Activated naive CD4-positive, alpha-beta T cell treated with anti-CD3 and anti-CD28 coated beads, Interleukin-2, amount 10 ng/mL, durations not matched to agents 7 days and 5 days (primary cell): ENCODE data around the gene RARB.

Experiments
- CTCF ChIA-PET: fragments of 350-600 bp; sonication (Branson Sonifier 250); formaldehyde crosslinking; loops from one replicate; lab custom pipeline; 2021; ENCODE audit warnings: antibody characterized with exemption; lab: Charles Lee
- DNase-seq: peaks from one replicate; pipeline ENCODE4 v3.0.0-alpha.2; 2020
- H3K27ac Mint-ChIP-seq: one replicate; pipeline ENCODE4 v1.8.0; 2021; ENCODE audit warnings: mild to moderate bottlenecking, moderate library complexity, mixed read lengths
- H3K27me3 Mint-ChIP-seq: one replicate; pipeline ENCODE4 v1.8.0; 2021; ENCODE audit warnings: mild to moderate bottlenecking, mixed read lengths
- H3K36me3 Mint-ChIP-seq: one replicate; pipeline ENCODE4 v1.8.0; 2021; ENCODE audit warnings: mixed read lengths
- H3K4me1 Mint-ChIP-seq: one replicate; pipeline ENCODE4 v1.8.0; 2021; ENCODE audit warnings: mixed read lengths
- H3K4me3 Mint-ChIP-seq: one replicate; pipeline ENCODE4 v1.8.0; 2021; ENCODE audit warnings: mild to moderate bottlenecking, moderate library complexity, mixed read lengths
- H3K9me3 Mint-ChIP-seq: one replicate; pipeline ENCODE4 v1.8.0; 2021; ENCODE audit warnings: mixed read lengths

RARB gene

DNA sequence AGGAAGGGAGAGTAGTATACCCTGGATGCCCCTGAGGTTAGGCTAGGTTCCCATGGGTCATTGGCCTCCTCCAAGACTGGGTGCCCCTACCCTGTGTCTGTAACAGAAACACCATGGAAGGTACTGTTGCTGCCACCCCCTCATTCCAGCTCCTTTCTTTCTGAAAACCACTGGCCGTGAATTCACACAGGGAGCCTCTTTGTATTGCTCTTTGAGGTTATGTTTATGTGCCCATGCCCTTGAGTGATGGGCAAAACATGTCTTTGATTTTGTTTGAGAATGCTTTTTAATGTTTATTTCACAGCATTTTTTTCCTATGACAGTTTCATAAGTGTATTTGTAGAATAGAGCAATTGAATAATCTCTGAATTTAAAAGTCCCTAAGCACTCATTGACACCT lies 79.7 kb downstream of the RARB start:
- Mint-ChIP-seq H3K27me3 (no peaks in the 10 kb centered on the region), H3K36me3 (no peaks in the 10 kb centered on the region), H3K27ac (no peak overlapping the region), H3K4me3 (no peak overlapping the region), H3K9me3 (no peaks in the 10 kb centered on the region), H3K4me1 (no peaks in the 10 kb centered on the region)
- CTCF ChIA-PET, result no interaction called here
- no peak for DNase-seq

DNA sequence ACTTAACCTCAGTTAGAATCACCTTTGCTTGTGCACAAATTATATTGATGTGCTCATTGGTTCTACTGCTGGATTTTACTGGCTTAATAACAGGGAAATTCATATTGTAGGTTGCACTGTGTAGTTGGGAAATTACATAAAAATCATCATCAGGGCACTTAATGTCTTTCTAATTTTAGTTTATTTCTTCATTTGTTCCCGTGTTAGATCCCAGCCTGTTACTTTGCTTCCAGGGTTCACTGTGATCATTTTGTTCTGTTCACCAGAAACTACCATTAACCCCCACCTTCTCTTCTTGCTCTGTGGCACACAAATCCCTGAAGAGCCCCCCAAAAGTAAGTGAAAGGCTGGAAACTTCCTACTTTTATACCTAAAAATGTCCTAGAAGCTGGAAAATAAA lies 80.4 kb downstream of the RARB start:
- no peaks in the 10 kb centered on the region for H3K4me1 Mint-ChIP-seq
- no peaks in the 10 kb centered on the region for H3K36me3 Mint-ChIP-seq
- DNase-seq, result no peak
- H3K4me3 Mint-ChIP-seq, result no peak overlapping the region
- no peaks in the 10 kb centered on the region for H3K9me3 Mint-ChIP-seq
- H3K27me3 Mint-ChIP-seq, result no peaks in the 10 kb centered on the region
- H3K27ac Mint-ChIP-seq, result no peak overlapping the region
- CTCF ChIA-PET, result no interaction called here

DNA sequence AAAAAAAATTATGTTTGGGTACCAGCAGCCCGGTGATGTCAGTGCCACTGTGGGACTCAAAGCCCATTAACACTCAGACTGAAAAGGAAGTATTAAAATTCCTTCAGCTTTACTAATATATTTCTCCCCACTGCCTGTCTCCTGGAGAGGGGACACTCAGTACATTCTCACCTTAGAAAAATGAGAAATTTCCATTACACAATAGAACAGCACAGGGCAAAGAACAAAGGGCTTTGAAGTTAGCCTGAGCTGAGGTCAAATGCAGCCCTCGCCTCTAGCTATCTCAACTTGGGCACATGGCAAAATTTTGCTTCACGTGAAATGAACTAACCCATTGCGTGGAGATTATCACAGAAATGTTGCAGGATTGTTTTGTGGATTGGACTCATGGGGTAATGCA lies 80.8 kb downstream of the RARB start:
- Mint-ChIP-seq H3K36me3 (no peaks in the 10 kb centered on the region), H3K9me3 (no peaks in the 10 kb centered on the region), H3K4me1 (no peaks in the 10 kb centered on the region), H3K27me3 (no peaks in the 10 kb centered on the region), H3K27ac (no peak overlapping the region), H3K4me3 (no peak overlapping the region)
- CTCF ChIA-PET, result no interaction called here
- DNase-seq, result no peak

DNA sequence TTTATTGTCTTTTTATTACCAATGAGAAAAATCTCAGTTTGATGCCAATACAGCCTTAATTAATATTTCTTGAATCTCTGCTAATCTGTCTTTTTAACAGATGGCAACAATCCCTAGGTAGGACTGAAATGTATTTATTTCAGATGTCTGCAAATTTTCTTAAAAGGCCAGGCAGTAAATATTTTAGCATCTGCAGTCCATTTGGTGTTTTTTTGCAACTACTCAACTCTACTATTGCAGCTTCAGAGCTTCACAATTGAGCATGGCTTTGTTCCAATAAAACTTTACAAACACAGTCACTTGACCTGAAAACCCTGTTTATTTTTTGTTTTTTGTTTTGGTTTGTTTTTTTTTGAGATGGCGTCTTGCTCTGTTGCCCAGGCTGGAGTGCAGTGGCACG lies 82.7 kb downstream of the RARB start:
- Mint-ChIP-seq H3K27me3 (no peaks in the 10 kb centered on the region), H3K9me3 (no peaks in the 10 kb centered on the region), H3K36me3 (no peaks in the 10 kb centered on the region), H3K4me3 (no peak overlapping the region), H3K4me1 (no peaks in the 10 kb centered on the region), H3K27ac (no peak overlapping the region)
- CTCF ChIA-PET, result no interaction called here
- DNase-seq, result no peak

DNA sequence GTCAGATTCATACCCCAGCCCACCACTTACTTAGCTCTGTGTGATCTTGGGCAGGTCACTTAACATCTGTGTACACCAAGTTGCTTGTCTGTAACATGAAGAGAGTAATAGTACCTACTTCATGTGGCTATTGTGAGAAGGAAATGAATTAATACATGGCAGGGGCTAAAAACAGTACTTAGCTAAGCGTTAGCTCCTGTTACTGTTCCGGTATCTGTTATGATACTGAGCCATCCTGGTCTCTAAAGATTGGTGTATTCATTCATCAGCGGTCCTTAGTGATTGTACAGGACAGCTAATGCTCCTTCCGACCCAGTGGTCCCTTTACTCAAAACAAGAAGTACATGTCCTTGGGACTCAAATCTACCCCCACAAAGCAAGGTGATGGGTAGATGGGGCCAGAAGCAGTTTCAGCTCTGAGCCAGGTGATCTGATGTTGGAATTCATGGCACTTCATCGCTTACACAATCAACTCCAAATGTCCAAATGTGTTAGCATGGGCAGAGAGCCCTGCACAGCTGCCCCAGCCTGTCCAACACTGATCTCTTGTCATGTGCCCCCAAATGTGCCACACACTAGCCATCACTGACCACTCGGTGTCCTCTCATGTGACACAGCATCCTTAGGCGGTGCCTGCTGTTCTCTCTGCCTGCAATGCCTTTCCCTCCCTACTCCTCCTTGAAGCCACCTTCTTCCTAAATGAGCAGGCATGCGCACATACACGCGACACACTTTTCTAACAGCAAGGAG lies 84.1 kb downstream of the RARB start:
- no peaks in the 10 kb centered on the region for H3K4me1 Mint-ChIP-seq
- H3K27ac Mint-ChIP-seq, result no peak overlapping the region
- no peak overlapping the region for H3K4me3 Mint-ChIP-seq
- CTCF ChIA-PET, result no interaction called here
- no peak for DNase-seq
- no peaks in the 10 kb centered on the region for H3K9me3 Mint-ChIP-seq
- no peaks in the 10 kb centered on the region for H3K27me3 Mint-ChIP-seq
- no peaks in the 10 kb centered on the region for H3K36me3 Mint-ChIP-seq

DNA sequence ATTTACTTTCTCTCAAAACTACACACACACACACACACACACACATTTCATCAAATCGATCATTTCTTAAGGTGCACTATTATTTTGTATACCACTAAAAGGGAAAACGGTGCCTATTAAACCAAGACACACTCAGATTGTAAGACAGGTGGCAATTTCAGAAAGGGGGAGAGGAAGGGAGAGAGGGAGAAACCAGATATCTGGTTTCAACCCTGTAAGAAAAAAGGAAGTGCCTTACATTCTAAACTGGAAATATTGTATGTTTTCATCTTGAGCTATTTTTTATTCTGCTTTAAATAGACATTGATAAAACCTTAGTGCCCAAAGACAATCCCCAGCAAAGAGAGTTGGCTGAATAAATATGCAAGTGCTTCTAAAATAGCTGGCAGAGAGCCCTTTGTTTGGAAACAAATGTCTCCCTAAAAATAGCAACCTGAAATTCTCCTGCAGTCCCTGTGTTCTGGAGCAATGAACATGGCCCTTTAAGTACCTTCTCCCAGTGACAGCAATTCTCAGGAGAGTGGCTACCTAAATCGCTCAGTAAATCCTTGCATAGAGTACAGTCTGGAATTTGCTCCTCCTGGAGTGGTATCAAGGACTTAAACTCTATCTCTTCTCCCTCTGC lies 85.7 kb downstream of the RARB start:
- Mint-ChIP-seq H3K4me3 (no peak overlapping the region), H3K36me3 (no peaks in the 10 kb centered on the region), H3K9me3 (no peaks in the 10 kb centered on the region), H3K27me3 (no peaks in the 10 kb centered on the region), H3K4me1 (no peaks in the 10 kb centered on the region), H3K27ac (no peak overlapping the region)
- CTCF ChIA-PET, result no interaction called here
- no peak for DNase-seq

DNA sequence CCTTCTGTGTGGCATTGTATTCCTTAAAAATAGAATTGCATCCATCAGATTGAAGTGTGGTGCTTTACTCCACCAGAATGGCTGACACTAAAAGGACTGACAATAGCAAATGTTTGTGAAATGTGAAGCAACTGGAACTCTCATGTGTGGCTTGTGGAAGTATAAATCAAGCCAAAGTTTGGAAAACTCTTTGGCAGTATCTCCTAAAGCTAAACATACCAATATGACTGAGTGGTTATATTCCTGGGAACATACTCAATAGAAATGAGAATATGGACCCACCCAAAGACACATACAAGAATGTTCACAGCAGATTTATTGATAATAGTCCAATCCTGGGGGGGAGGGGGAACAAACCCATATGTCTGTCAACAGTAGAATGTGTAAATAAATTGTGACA lies 87.1 kb downstream of the RARB start:
- CTCF ChIA-PET, result no interaction called here
- H3K9me3 Mint-ChIP-seq, result no peaks in the 10 kb centered on the region
- no peaks in the 10 kb centered on the region for H3K4me1 Mint-ChIP-seq
- no peaks in the 10 kb centered on the region for H3K36me3 Mint-ChIP-seq
- no peak overlapping the region for H3K4me3 Mint-ChIP-seq
- H3K27me3 Mint-ChIP-seq, result no peaks in the 10 kb centered on the region
- DNase-seq, result no peak
- no peak overlapping the region for H3K27ac Mint-ChIP-seq

DNA sequence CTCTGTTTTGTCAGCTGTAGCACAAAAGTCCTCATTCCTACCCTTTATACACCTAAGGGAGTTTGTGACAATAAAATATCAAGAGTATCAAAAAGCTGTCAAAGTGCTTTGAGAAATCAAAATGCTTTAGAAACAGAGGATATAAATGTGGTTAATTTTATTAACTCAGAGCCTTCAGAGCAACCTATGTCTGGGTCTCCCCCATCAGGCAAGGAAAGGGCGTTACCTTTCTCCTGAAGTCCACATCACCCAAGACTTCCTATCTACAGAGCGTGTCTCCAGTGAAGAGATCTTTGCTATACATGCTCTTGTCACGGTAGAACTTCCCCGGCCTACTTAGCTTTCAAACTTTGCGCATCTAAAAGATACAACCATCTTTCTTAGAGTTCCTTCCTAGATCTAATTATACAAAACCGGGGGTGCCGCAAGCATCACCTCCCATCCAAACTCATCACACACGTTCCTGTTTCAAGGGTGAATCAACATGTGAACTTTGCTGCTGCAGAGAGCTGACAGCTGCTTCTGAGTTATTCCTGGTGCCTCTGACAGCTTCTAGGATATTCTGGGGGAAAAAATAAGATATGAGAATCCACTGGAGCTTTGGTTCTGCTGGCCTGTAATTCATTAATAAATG lies 93.0 kb downstream of the RARB start:
- Mint-ChIP-seq H3K4me1 (no peaks in the 10 kb centered on the region), H3K4me3 (no peak overlapping the region), H3K9me3 (no peaks in the 10 kb centered on the region), H3K27ac (no peak overlapping the region), H3K27me3 (peaks cover 4% of the 10 kb centered on the region), H3K36me3 (no peaks in the 10 kb centered on the region)
- DNase-seq, result no peak
- CTCF ChIA-PET, result no interaction called here

DNA sequence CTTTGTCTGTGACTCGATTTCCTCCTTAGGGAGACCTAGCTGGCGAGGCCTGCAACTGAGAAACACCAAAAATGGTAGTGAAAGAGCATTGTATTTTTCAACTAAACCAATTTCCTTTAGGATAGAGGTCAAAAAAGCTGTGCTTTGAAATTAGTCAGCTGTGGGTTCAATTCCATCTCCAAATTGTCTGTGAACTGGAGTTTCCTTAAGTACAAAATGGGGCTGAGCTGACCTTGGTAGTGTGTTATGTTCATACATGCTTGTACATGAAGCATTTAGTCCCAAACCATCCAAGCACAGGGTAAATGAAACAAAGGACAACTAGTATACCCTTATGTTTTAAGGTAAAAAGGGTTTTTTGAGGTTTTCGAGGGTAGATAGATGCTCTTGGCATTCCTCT lies 99.3 kb downstream of the RARB start:
- Mint-ChIP-seq H3K27ac (no peak overlapping the region), H3K9me3 (no peaks in the 10 kb centered on the region), H3K4me3 (no peak overlapping the region), H3K36me3 (no peaks in the 10 kb centered on the region), H3K4me1 (no peaks in the 10 kb centered on the region), H3K27me3 (peaks cover 3% of the 10 kb centered on the region)
- DNase-seq, result no peak
- CTCF ChIA-PET, result no interaction called here

DNA sequence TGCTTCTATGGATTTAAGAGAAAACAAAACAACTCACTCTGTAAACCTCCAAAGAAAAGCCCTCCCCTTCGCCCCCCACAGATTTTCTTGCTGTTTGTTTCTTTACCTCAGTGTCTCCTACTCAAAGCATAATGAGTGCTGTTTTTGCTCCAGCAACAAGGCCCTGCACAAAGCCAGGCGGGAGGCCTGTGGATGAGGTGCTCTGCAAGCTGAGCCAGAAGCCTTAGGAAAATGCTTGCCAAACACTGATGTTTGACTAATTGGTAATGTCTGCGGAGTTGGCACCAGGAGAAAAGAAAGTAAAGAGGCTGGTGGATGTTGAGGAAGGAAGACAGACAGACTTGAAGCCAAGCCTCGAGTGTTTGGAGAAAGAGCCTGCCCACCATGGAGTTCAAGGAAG lies 99.7 kb downstream of the RARB start:
- DNase-seq, result no peak
- Mint-ChIP-seq H3K4me3 (no peak overlapping the region), H3K9me3 (peaks cover 2% of the 10 kb centered on the region), H3K27me3 (no peaks in the 10 kb centered on the region), H3K4me1 (no peaks in the 10 kb centered on the region), H3K36me3 (no peaks in the 10 kb centered on the region), H3K27ac (no peak overlapping the region)
- CTCF ChIA-PET, result no interaction called here

DNA sequence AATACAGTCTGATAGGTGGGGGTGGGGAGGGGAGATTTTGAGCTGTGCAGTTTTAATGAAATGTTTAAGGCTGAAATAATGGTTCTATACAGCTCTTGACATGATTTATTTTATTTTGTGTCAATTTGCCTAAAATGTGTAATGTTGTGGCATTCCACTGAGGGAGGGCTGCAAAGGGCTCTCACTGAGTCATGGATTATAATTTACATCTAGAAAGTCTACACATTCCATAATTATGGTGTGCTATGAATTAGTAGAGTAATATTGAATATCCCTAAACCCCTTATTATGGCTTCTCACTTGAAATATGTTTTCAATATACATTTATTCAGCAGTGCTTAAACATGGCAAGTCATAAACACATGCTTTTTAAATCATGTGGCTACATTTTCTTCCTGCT lies 103.9 kb downstream of the RARB start:
- CTCF ChIA-PET, result interaction anchor here (0.9 to 2.0 kb wide), 2 partner anchors 13 to 34 kb away, joined by 4 to 5 read pairs; no protein-coding TSS in a partner anchor
- H3K9me3 Mint-ChIP-seq, result peaks cover 3% of the 10 kb centered on the region

DNA sequence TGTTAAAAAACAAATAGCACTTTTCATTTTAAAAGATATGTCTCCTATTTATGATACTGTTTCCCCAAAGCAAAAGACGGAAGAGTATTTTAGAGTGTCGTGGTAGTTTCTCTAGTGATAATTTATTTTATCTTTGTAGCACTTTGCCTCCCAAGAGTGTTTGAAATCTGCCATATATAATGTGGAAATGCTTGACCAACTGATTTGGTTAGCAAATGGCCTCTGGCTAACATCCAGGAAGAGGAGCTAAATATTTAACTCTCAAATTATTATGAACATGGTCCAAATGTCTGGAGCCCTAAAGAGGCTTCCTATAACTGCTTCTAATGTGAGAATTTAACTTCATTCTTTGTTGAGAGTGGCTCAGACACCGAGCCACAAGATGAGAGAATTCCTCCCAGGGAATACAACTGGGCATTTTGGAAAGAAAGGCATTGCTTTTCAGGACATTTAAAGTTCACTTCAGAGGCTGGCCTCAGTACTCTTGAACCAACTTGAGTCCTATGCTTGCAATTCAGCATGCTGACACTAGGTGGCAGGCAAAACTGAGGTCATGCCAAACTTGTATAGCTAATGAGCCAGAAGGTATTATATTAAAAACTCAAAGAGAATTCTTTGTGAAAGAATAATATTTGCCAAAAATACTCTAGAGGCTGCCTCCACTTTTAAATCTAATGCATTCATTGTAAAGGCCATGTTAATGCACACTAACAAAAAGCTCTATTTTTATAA lies 104.5 kb downstream of the RARB start:
- Mint-ChIP-seq H3K27ac (no peak overlapping the region), H3K36me3 (no peaks in the 10 kb centered on the region), H3K9me3 (peaks cover 3% of the 10 kb centered on the region), H3K27me3 (no peaks in the 10 kb centered on the region), H3K4me1 (no peaks in the 10 kb centered on the region), H3K4me3 (no peak overlapping the region)
- DNase-seq, result peak; percentile 55
- CTCF ChIA-PET, result interaction anchor here (0.5 to 2.0 kb wide), 2 partner anchors 14 to 155 kb away, joined by 3 to 5 read pairs; no protein-coding TSS in a partner anchor

More for the DNA sequence above, 103.9 kb downstream of the RARB start:
- no peak for DNase-seq
- no peaks in the 10 kb centered on the region for H3K4me1 Mint-ChIP-seq
- H3K27me3 Mint-ChIP-seq, result no peaks in the 10 kb centered on the region
- no peak overlapping the region for H3K27ac Mint-ChIP-seq
- no peak overlapping the region for H3K4me3 Mint-ChIP-seq
- no peaks in the 10 kb centered on the region for H3K36me3 Mint-ChIP-seq

DNA sequence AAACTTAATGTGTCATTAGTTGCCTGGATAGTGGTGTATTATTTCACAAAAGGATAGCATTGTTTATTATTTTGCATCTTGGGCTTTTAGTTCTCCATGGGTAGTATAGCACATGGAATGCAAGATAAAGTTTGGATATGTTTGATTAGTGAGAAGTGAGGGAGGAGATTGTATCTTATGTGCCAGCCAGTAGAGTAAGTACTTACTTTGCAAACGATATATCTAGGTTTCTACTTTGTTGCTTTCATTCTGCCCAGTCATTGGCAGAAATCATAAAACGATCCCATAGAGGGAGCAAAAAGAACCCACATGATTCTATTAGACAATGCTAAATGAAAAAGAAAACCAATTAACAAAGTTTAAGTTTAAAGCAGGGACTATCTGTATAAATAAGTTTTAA lies 105.3 kb downstream of the RARB start:
- Mint-ChIP-seq H3K9me3 (peaks cover 3% of the 10 kb centered on the region), H3K4me1 (no peaks in the 10 kb centered on the region), H3K27me3 (no peaks in the 10 kb centered on the region), H3K27ac (no peak overlapping the region), H3K36me3 (no peaks in the 10 kb centered on the region), H3K4me3 (no peak overlapping the region)
- DNase-seq, result no peak
- CTCF ChIA-PET, result interaction anchor here (0.5 to 2.0 kb wide), 2 partner anchors 15 to 155 kb away, joined by 3 to 5 read pairs; no protein-coding TSS in a partner anchor

DNA sequence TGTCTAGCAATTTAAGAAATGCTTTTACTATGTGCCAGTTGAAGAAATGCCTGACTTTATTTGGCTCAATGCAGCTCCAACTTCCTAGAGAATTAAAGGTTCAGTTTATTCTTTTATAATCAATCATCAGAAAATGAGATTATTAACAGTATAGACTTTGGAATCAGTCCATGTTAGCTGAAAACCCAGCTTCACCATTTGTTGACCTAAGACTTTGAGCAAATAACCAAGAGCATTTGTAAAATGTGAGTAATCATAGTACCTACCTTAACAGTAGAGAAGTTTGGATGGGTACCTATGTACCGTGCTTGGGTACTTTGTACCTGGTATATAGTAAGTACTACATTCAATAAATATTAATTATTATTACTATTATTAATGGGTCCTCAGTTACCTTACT lies 105.9 kb downstream of the RARB start:
- H3K4me3 Mint-ChIP-seq, result no peak overlapping the region
- H3K9me3 Mint-ChIP-seq, result peaks cover 3% of the 10 kb centered on the region
- no peaks in the 10 kb centered on the region for H3K4me1 Mint-ChIP-seq
- H3K27me3 Mint-ChIP-seq, result no peaks in the 10 kb centered on the region
- CTCF ChIA-PET, result no interaction called here
- H3K36me3 Mint-ChIP-seq, result no peaks in the 10 kb centered on the region
- no peak overlapping the region for H3K27ac Mint-ChIP-seq
- no peak for DNase-seq
